Peyer's patch (tissue), 4 donors: Measurements from ENCODE around the gene RPL6. TPM values are rescaled to one million over a fixed set of nuclear protein-coding genes. Genes with fewer than 3 reads are reported as not detected.

Experiments used
- DNase-seq, 3 donors: peaks; one replicate each; pipeline ENCODE4 v3.0.0-alpha.2; 2017 to 2019
- H3K27ac ChIP-seq, 4 donors: fragments of 200-600 bp; sonication (generic); one replicate each; pipeline ENCODE4 v1.5.1; 2016 to 2019
- H3K27me3 ChIP-seq, 2 donors: fragments of 200-600 bp; sonication (generic); one replicate each; pipeline ENCODE4 v1.5.1; 2019
- H3K36me3 ChIP-seq, 3 donors: fragments of 200-600 bp; sonication (generic); one replicate each; pipeline ENCODE4 v1.5.1; 2016 to 2019
- H3K4me1 ChIP-seq, 4 donors: fragments of 200-600 bp; sonication (generic); one replicate each; pipeline ENCODE4 v1.5.1; 2016 to 2019
- H3K4me3 ChIP-seq, 4 donors: fragments of 200-600 bp; sonication (generic); 1 replicate in 3 of 4; 2 replicates in 1 of 4; pipeline ENCODE4 v1.5.1; 2016 to 2019; ENCODE audit warnings: mild to moderate bottlenecking in 1 of 4
- H3K9me3 ChIP-seq, 4 donors: fragments of 200-600 bp; sonication (generic); one replicate each; pipeline ENCODE4 v1.5.1; 2016 to 2019; ENCODE audit warnings: mild to moderate bottlenecking in 1 of 4
- POLR2A ChIP-seq, 2 donors: fragments of 450-650 bp; IDR thresholded peaks; one replicate each; pipeline ENCODE4 v1.5.1; 2017; ENCODE audit warnings: antibody characterized with exemption in 2 of 2, mild to moderate bottlenecking in 2 of 2, moderate library complexity in 2 of 2
- total RNA-seq, 4 donors: library from RNA; depleted of rRNA; stranded (reverse); fragments of >200 nt; gene quantifications; one replicate each; pipeline ENCODE4 v1.1.0, GENCODE V29; 2016
- TF ChIP-seq, protein P1 (sequence below), 6 experiments: fragments of 450-650 bp in 4 of 6; fragments of 200-600 bp in 2 of 6; sonication (generic) in 1 of 6; IDR thresholded peaks; one replicate each; pipeline ENCODE4 v1.5.1; 2017 to 2019; ENCODE audit warnings: antibody characterized with exemption in 6 of 6, mild to moderate bottlenecking in 3 of 6, moderate library complexity in 1 of 6

RPL6 gene
- total RNA-seq, 4 donors from 2014 or later, result 448 to 1,258 (median 570) TPM

DNA sequence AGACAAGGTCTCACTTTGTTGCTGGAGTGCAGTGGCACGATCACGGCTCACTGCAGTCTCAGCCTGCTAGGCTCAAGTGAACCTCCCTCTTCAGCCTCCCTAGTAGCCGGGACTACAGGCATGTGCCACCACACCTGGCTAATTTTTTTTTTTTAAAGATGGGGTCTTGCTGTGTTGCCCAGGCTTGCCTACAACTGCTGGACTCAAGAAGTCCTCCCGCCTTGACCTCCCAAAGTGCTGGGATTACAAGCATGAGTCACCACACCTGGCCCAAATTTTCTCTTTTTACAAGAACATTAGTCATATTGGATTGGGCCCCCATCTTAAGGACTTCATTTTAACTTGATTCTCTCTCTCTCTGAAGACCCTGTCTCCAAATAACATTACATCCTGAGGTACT lies 20.2 kb downstream of the RPL6 start:
- Histone ChIP-seq H3K27ac (no peak overlapping the region), H3K9me3 (no peaks in the 10 kb centered on the region), H3K27me3 (no peaks in the 10 kb centered on the region), H3K4me1 (peaks cover 0 to 3% (median 0%) of the 10 kb centered on the region in 4 donors), H3K36me3 (no peaks in the 10 kb centered on the region), H3K4me3 (no peak overlapping the region)
- peak in 1 of 3 donors; percentile 26 for DNase-seq
- TF ChIP-seq, protein P1, sequence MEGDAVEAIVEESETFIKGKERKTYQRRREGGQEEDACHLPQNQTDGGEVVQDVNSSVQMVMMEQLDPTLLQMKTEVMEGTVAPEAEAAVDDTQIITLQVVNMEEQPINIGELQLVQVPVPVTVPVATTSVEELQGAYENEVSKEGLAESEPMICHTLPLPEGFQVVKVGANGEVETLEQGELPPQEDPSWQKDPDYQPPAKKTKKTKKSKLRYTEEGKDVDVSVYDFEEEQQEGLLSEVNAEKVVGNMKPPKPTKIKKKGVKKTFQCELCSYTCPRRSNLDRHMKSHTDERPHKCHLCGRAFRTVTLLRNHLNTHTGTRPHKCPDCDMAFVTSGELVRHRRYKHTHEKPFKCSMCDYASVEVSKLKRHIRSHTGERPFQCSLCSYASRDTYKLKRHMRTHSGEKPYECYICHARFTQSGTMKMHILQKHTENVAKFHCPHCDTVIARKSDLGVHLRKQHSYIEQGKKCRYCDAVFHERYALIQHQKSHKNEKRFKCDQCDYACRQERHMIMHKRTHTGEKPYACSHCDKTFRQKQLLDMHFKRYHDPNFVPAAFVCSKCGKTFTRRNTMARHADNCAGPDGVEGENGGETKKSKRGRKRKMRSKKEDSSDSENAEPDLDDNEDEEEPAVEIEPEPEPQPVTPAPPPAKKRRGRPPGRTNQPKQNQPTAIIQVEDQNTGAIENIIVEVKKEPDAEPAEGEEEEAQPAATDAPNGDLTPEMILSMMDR (IDR thresholded peaks at IDR 0.05), result no peak
- no peak for TF ChIP-seq POLR2A (IDR thresholded peaks at IDR 0.05)

DNA sequence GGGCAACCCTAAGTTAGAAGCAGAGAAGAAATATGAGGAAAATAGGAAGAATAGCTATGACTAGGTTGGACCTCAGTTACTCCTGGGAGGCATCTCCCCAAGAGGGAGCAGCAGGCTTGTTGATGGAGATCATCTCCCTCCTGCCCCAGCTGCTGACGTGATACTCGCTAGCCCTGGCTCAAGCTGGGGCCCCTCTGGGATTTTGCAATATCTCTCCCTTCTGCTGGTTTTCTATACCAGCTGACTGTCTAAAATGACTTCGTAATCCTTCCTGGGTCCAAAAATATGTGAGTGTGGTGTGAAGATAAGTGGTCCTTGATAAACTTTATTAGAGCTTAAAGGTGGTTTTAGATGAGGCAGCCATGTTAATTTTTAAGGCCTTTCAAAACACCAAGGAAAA lies 22.7 kb downstream of the RPL6 start:
- no peaks in the 10 kb centered on the region for H3K36me3 ChIP-seq
- H3K9me3 ChIP-seq, result no peaks in the 10 kb centered on the region
- no peak for TF ChIP-seq POLR2A (IDR thresholded peaks at IDR 0.05)
- TF ChIP-seq, protein P1 (IDR thresholded peaks at IDR 0.05), result no peak
- no peak overlapping the region for H3K4me3 ChIP-seq
- H3K27ac ChIP-seq, result no peak overlapping the region
- no peaks in the 10 kb centered on the region for H3K27me3 ChIP-seq
- DNase-seq, result peak in 1 of 3 donors; percentile 45
- H3K4me1 ChIP-seq, result peaks cover 0 to 4% (median 1%) of the 10 kb centered on the region in 4 donors

DNA sequence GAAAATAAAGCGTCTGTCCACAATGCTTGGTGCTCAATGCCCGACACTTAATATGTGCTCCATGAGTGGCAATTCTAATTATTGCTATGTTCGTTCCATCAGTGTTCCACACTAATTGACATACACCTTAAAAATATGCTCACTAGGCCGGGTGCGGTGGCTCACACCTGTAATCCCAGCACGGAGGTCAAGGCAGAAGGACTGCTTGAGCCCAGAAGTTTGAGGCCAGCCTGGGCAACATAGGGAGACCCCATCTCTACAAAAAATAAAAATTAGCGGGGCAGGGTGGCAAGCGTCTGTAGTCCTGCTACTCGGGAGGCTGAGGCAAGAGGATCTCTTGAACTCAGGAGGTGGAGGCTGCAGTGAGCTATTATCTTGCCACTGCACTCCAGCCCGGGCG lies 26.5 kb downstream of the RPL6 start:
- peak overlapping the region in 3 of 4 donors; percentile 85 to 94 (median 91) for H3K27ac ChIP-seq
- DNase-seq, result peak in 1 of 3 donors; percentile 45
- no peak for TF ChIP-seq POLR2A (IDR thresholded peaks at IDR 0.05)
- TF ChIP-seq, protein P1 (IDR thresholded peaks at IDR 0.05), result no peak
- H3K4me1 ChIP-seq, result peaks cover 0 to 20% (median 2%) of the 10 kb centered on the region in 4 donors
- no peaks in the 10 kb centered on the region for H3K36me3 ChIP-seq
- no peaks in the 10 kb centered on the region for H3K9me3 ChIP-seq
- H3K27me3 ChIP-seq, result no peaks in the 10 kb centered on the region
- H3K4me3 ChIP-seq, result peak overlapping the region; percentile 89 to 99 (median 94)

DNA sequence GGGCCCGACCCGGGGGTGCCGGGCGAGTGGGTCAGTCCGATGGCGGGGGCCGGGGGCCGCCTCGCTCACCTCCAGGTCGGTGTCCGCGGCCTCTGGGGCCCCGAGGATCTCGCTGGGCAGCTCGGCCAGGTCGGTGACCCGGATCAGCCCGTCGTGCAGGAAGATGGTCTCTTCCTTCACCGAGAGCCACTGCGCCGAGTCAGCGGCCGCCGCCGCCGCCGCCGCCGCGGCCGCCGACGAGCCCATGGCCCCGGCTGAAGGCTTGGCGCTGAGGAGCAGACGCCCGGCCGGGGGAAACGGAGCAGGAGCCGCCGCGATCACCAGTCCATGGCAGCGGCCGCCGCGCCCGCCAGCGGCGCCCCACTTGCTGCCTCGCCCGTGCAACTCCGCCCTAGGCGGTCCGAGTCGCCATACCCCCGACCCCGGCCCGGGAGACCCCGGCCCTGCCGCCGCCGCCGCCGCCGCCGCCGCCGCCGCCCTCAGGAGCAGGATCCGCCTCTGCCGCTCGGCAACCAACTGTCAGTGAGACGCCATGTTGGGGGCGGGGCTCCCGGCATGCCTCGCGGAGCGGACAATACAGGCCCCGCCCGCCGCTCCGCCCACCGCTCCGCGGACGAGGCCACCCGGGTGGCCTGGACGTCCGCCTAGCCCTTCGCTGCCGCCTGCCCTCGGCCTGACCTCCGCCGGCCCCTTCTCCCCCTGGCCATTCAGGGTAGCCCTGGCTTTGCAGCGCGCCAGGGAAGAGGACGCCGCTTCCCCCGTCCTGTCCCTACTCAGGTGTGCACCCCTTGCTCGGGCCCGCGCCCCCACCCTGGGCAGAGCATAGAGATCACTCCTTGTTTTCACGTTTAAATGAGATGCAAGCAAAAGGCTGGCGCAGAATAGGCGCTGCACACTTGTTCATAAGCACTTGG lies 27.3 kb downstream of the RPL6 start, which contains the start of gene HECTD4:
TSS of gene HECTD4 (minus strand) at position 549 of the 914 bp plus-strand sequence. CDS start at position 246, 303 bp downstream.
- Histone ChIP-seq H3K9me3 (no peaks in the 10 kb centered on the region), H3K4me3 (peak within 1 kb of the TSS; percentile 89 to 99 (median 94)), H3K4me1 (peaks cover 0 to 18% (median 2%) of the 10 kb centered on the region in 4 donors), H3K27me3 (no peaks in the 10 kb centered on the region), H3K36me3 (no peaks in the 10 kb centered on the region), H3K27ac (peak within 1 kb of the TSS; percentile 73 to 94 (median 88))
- TF ChIP-seq, protein P1 (IDR thresholded peaks at IDR 0.05), result no peak
- TF ChIP-seq POLR2A (IDR thresholded peaks at IDR 0.05), result peak; percentile 84 to 90
- DNase-seq, result peak; percentile 98

DNA sequence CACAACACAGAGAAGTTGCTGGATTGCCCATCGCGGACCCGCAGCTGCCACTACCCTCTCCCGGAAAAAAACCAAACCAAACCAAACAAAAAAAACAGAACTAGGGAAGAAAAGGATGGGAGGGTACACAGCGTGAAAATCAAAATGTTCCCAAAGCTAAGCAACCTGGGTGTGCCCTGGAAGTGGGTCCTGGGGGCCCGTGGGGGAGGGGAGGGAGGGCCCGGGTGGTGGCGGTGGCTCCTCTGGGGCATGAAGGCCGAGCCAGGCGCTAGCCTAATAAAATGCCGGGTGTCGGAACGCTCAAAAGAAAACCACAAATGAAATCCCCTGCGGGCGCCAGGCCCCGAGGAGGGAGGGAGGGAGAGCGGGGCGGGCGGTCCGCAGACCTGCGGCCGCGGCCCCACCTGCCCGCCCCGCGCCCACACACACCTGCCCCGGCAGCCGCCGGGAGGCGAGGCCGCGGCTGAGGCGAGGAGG lies 28.0 kb downstream of the RPL6 start:
- no peaks in the 10 kb centered on the region for H3K9me3 ChIP-seq
- DNase-seq, result peak in 2 of 3 donors; percentile 21 to 51
- H3K27ac ChIP-seq, result peak overlapping the region; percentile 73 to 94 (median 88)
- peak overlapping the region; percentile 89 to 99 (median 94) for H3K4me3 ChIP-seq
- no peaks in the 10 kb centered on the region for H3K27me3 ChIP-seq
- H3K36me3 ChIP-seq, result no peaks in the 10 kb centered on the region
- TF ChIP-seq, protein P1 (IDR thresholded peaks at IDR 0.05), result no peak
- no peak for TF ChIP-seq POLR2A (IDR thresholded peaks at IDR 0.05)
- H3K4me1 ChIP-seq, result peaks cover 0 to 18% (median 2%) of the 10 kb centered on the region in 4 donors
